Liver (tissue), 9 donors: Measurements from ENCODE around the gene DPP7. TPM values are rescaled to one million over a fixed set of nuclear protein-coding genes. Genes with fewer than 3 reads are reported as not detected.

ENCODE experiments used
- DNase-seq: peaks from one replicate; pipeline ENCODE4 v3.0.0-alpha.2; 2017; ENCODE audit warnings: low spot score
- H3K27ac ChIP-seq, 2 donors: one replicate each; pipeline ENCODE4 v1.7.0; 2013; ENCODE audit warnings: inconsistent platforms in 2 of 2, low read length in 2 of 2, control low read depth in 1 of 2, low read depth in 1 of 2, mild to moderate bottlenecking in 1 of 2
- H3K27me3 ChIP-seq, 4 donors: one replicate each; pipeline versions ENCODE4 v1.6.1 to v1.7.0; 2013; ENCODE audit warnings: low read length in 3 of 4, inconsistent platforms in 1 of 4, mild to moderate bottlenecking in 1 of 4, moderate library complexity in 1 of 4; ENCODE audit not compliant: control insufficient read depth in 4 of 4, insufficient read depth in 4 of 4
- H3K36me3 ChIP-seq, 4 donors: one replicate each; pipeline versions ENCODE4 v1.6.1 to v1.7.0; 2013; ENCODE audit warnings: low read length in 3 of 4, mild to moderate bottlenecking in 3 of 4, low read depth in 1 of 4, moderate library complexity in 1 of 4; ENCODE audit not compliant: control insufficient read depth in 4 of 4, insufficient read depth in 3 of 4
- H3K4me1 ChIP-seq, 4 donors: one replicate each; pipeline versions ENCODE4 v1.6.1 to v1.7.0; 2013; ENCODE audit warnings: low read length in 3 of 4, mild to moderate bottlenecking in 3 of 4, moderate library complexity in 1 of 4; ENCODE audit not compliant: control insufficient read depth in 4 of 4, insufficient read depth in 4 of 4
- H3K4me3 ChIP-seq, 3 donors: one replicate each; pipeline versions ENCODE4 v1.6.1 to v1.7.0; 2013; ENCODE audit warnings: low read length in 3 of 3, control low read depth in 1 of 3, low read depth in 1 of 3, mild to moderate bottlenecking in 1 of 3
- H3K9ac ChIP-seq, 2 donors: one replicate each; pipeline ENCODE4 v1.7.0; 2013; ENCODE audit warnings: low read length in 2 of 2, mild to moderate bottlenecking in 2 of 2, moderate library complexity in 2 of 2, control low read depth in 1 of 2, low read depth in 1 of 2
- H3K9me3 ChIP-seq, 4 donors: one replicate each; pipeline versions ENCODE4 v1.6.1 to v1.7.0; 2013; ENCODE audit warnings: low read length in 3 of 4; ENCODE audit not compliant: control insufficient read depth in 4 of 4
- EGR1 ChIP-seq, 2 donors: IDR thresholded peaks; 2 replicates each; pipeline ENCODE4 v1.6.1; 2016 to 2018; ENCODE audit warnings: antibody characterized with exemption in 2 of 2, low read depth in 2 of 2
- FOXA1 ChIP-seq: IDR thresholded peaks from 2 replicates; pipeline ENCODE4 v1.6.1; 2016; ENCODE audit warnings: antibody characterized with exemption
- FOXA2 ChIP-seq: IDR thresholded peaks from 2 replicates; pipeline ENCODE4 v1.6.1; 2016; ENCODE audit warnings: antibody characterized with exemption
- GABPA ChIP-seq, 2 donors: IDR thresholded peaks in 1 of 2; conservative IDR thresholded peaks in 1 of 2; 2 replicates each; pipeline ENCODE4 v1.6.1; 2016; ENCODE audit warnings: antibody characterized with exemption in 2 of 2, mild to moderate bottlenecking in 1 of 2, moderate library complexity in 1 of 2
- JUND ChIP-seq, 2 donors: IDR thresholded peaks; 2 replicates each; pipeline ENCODE4 v1.6.1; 2016; ENCODE audit warnings: antibody characterized with exemption in 2 of 2
- NR2F2 ChIP-seq: IDR thresholded peaks from 2 replicates; pipeline ENCODE4 v1.6.1; 2016; ENCODE audit warnings: antibody characterized with exemption
- RAD21 ChIP-seq, 2 donors: IDR thresholded peaks; 2 replicates each; pipeline ENCODE4 v1.6.1; 2016; ENCODE audit warnings: antibody characterized with exemption in 2 of 2, mild to moderate bottlenecking in 2 of 2
- RXRA ChIP-seq, 2 donors: IDR thresholded peaks; 2 replicates each; pipeline ENCODE4 v1.6.1; 2017 to 2018; ENCODE audit warnings: antibody characterized with exemption in 2 of 2, mild to moderate bottlenecking in 1 of 2
- SP1 ChIP-seq: IDR thresholded peaks from 2 replicates; pipeline ENCODE4 v1.6.1; 2018; ENCODE audit warnings: antibody characterized with exemption, mild to moderate bottlenecking
- YY1 ChIP-seq: IDR thresholded peaks from 2 replicates; pipeline ENCODE4 v1.6.1; 2016; ENCODE audit warnings: antibody characterized with exemption, mild to moderate bottlenecking
- ZBTB33 ChIP-seq: IDR thresholded peaks from 2 replicates; pipeline ENCODE4 v1.6.1; 2016; ENCODE audit warnings: antibody characterized with exemption
- WGBS: extraction: QIAGEN DNeasy Blood & Tissue Kit; methylation state at CpG from one replicate; pipeline ENCODE4 v1.1.7; 2013; 5-methylcytosine and 5-hydroxymethylcytosine counted together
- polyA plus RNA-seq, 2 donors: library from polyadenylated mRNA; stranded (reverse) in 1 of 2; unstranded in 1 of 2; fragments of 200-250 nt in 1 of 2; fragments of >200 nt in 1 of 2; fragmentation: Nextera tagmentation in 1 of 2; extraction: Ambion mirVana in 1 of 2; gene quantifications; one replicate each; pipeline versions ENCODE4 v1.2.1 to v1.2.3, GENCODE V29; 2013 to 2015
- total RNA-seq, 2 donors: library from RNA; depleted of rRNA; stranded (reverse); fragments of >200 nt; gene quantifications; one replicate each; pipeline ENCODE4 v1.2.3, GENCODE V29; 2014
- TF ChIP-seq, protein P1 (sequence below): IDR thresholded peaks from 2 replicates; pipeline ENCODE4 v1.6.1; 2016; ENCODE audit warnings: antibody characterized with exemption, mild to moderate bottlenecking
- TF ChIP-seq, protein P2 (sequence below): fragments of 150-350 bp; IDR thresholded peaks from 2 replicates; pipeline ENCODE4 v1.5.1; 2017; ENCODE audit warnings: improper control_type of control experiment, low read depth, low read length; ENCODE audit not compliant: missing input control
- donor health status: healthy.
- donor health status: healthy.
- donor health status: healthy.
- donor health status: healthy.
- donor health status: healthy.

DPP7 gene
- total and polyA plus RNA-seq, 4 donors, result 25.0 to 71.1 (median 50.7) TPM

- peaks cover 0 to 5% (median 3%) of the 10 kb centered on the region in 4 donors for H3K27me3 ChIP-seq
- no peaks in the 10 kb centered on the region for H3K36me3 ChIP-seq
- H3K9me3 ChIP-seq, result no peaks in the 10 kb centered on the region
- 83% methylated on average over 19 of the region's 19 CpGs for WGBS
- no peaks in the 10 kb centered on the region for H3K4me1 ChIP-seq
- no peak overlapping the region for H3K27ac ChIP-seq
- TF ChIP-seq, protein P1, sequence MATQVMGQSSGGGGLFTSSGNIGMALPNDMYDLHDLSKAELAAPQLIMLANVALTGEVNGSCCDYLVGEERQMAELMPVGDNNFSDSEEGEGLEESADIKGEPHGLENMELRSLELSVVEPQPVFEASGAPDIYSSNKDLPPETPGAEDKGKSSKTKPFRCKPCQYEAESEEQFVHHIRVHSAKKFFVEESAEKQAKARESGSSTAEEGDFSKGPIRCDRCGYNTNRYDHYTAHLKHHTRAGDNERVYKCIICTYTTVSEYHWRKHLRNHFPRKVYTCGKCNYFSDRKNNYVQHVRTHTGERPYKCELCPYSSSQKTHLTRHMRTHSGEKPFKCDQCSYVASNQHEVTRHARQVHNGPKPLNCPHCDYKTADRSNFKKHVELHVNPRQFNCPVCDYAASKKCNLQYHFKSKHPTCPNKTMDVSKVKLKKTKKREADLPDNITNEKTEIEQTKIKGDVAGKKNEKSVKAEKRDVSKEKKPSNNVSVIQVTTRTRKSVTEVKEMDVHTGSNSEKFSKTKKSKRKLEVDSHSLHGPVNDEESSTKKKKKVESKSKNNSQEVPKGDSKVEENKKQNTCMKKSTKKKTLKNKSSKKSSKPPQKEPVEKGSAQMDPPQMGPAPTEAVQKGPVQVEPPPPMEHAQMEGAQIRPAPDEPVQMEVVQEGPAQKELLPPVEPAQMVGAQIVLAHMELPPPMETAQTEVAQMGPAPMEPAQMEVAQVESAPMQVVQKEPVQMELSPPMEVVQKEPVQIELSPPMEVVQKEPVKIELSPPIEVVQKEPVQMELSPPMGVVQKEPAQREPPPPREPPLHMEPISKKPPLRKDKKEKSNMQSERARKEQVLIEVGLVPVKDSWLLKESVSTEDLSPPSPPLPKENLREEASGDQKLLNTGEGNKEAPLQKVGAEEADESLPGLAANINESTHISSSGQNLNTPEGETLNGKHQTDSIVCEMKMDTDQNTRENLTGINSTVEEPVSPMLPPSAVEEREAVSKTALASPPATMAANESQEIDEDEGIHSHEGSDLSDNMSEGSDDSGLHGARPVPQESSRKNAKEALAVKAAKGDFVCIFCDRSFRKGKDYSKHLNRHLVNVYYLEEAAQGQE, result no peak
- no peak for TF ChIP-seq FOXA2
- no peak for TF ChIP-seq FOXA1
- no peak for TF ChIP-seq YY1
- TF ChIP-seq, protein P2, sequence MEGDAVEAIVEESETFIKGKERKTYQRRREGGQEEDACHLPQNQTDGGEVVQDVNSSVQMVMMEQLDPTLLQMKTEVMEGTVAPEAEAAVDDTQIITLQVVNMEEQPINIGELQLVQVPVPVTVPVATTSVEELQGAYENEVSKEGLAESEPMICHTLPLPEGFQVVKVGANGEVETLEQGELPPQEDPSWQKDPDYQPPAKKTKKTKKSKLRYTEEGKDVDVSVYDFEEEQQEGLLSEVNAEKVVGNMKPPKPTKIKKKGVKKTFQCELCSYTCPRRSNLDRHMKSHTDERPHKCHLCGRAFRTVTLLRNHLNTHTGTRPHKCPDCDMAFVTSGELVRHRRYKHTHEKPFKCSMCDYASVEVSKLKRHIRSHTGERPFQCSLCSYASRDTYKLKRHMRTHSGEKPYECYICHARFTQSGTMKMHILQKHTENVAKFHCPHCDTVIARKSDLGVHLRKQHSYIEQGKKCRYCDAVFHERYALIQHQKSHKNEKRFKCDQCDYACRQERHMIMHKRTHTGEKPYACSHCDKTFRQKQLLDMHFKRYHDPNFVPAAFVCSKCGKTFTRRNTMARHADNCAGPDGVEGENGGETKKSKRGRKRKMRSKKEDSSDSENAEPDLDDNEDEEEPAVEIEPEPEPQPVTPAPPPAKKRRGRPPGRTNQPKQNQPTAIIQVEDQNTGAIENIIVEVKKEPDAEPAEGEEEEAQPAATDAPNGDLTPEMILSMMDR, result no peak
- DNase-seq, result no peak
- H3K4me3 ChIP-seq, result no peak overlapping the region
- H3K9ac ChIP-seq, result no peak overlapping the region
Measured at GRCh38 chr9:137148661-137149060, 34.1 kb upstream of the DPP7 start.

- H3K36me3 ChIP-seq, result no peaks in the 10 kb centered on the region
Measured at GRCh38 chr9:137148242-137148641, 33.7 kb upstream of the DPP7 start.

More at GRCh38 chr9:137148242-137148641, 33.7 kb upstream of the DPP7 start:
- no peaks in the 10 kb centered on the region for H3K4me1 ChIP-seq
- no peak for TF ChIP-seq FOXA1
- no peak for TF ChIP-seq RXRA (IDR thresholded peaks at IDR 0.05)
- no peak for TF ChIP-seq GABPA (IDR thresholded peaks at IDR 0.05 in 1 of 2, conservative IDR thresholded peaks at IDR 0.05 in 1 of 2)
- TF ChIP-seq NR2F2, result no peak
- TF ChIP-seq RAD21 (IDR thresholded peaks at IDR 0.05), result no peak
- TF ChIP-seq SP1, result no peak
- no peak for TF ChIP-seq FOXA2
- no peak for TF ChIP-seq YY1
- TF ChIP-seq, protein P1, result no peak
- TF ChIP-seq ZBTB33, result no peak
- TF ChIP-seq JUND (IDR thresholded peaks at IDR 0.05), result no peak
- TF ChIP-seq EGR1 (IDR thresholded peaks at IDR 0.05; ENCODE audit: low read depth in 2 of 2), result no peak
- no peak for DNase-seq
- H3K27me3 ChIP-seq, result peaks cover 0 to 5% (median 3%) of the 10 kb centered on the region in 4 donors
- H3K9me3 ChIP-seq, result no peaks in the 10 kb centered on the region
- H3K9ac ChIP-seq, result no peak overlapping the region
- 74% methylated on average over 27 of the region's 27 CpGs for WGBS
- no peak overlapping the region for H3K27ac ChIP-seq
- no peak overlapping the region for H3K4me3 ChIP-seq
